ENCODE data around the gene ACE. TPM values are rescaled to one million over a fixed set of nuclear protein-coding genes. Genes with fewer than 3 reads are reported as not detected.

Gene ACE
- 0.76 and 1.1 TPM in 2 replicates for total RNA-seq (2014; rRNA removed; shearing (Covaris generic))

GRCh38 chr17:63476854-63477479 is at the start of gene ACE:
TSS of gene ACE (plus strand) at chr17:63477061. CDS start at chr17:63477095, 34 bp downstream.
- Histone ChIP-seq H3K36me3 (no peaks in the 10 kb centered on the region), H3K4me3 (peak within 1 kb of the TSS; percentile 61), H3K4me1 (0 out of 2 replicates have a peak, but pooled peaks cover 2% of the 10 kb centered on the region), H3K27ac (peak within 1 kb of the TSS; percentile 42), H3K27me3 (no peaks in the 10 kb centered on the region), H3K9me3 (replicated peaks) (no peaks in the 10 kb centered on the region)
- DNase-seq = peak; percentile 72 to 75

GRCh38 chr17:63429766-63430165 is 47.1 kb upstream of the ACE start:
- Histone ChIP-seq H3K9me3 (replicated peaks) (no peaks in the 10 kb centered on the region), H3K27me3 (no peaks in the 10 kb centered on the region), H3K4me3 (no peak overlapping the region), H3K27ac (no peak overlapping the region), H3K36me3 (no peaks in the 10 kb centered on the region), H3K4me1 (peaks cover 12% of the 10 kb centered on the region)
- DNase-seq = no peak

DNA sequence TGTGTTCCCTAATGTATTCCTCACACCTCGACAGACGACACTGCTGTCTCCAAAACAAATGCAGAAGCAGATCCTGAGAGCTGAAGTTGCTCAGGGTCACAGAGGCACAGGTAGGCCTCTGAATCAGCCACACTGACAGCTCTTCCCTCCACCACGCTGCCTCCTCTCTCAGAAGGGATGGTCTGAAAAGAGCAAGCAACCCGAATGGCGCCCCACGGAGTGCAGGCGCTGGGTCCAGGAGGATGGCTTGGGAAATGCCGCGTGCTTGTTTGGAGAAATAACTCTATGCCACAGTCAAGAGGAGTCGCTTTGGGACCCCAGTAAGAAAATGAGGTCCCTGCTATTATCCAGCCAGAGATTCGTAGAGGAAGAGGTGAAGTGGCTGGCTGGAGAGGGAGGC is 46.6 kb upstream of the ACE start:
- H3K4me1 ChIP-seq = peaks cover 12% of the 10 kb centered on the region
- H3K27ac ChIP-seq = no peak overlapping the region
- no peaks in the 10 kb centered on the region for H3K36me3 ChIP-seq
- H3K27me3 ChIP-seq = no peaks in the 10 kb centered on the region
- no peak for DNase-seq
- no peak overlapping the region for H3K4me3 ChIP-seq
- no peaks in the 10 kb centered on the region for H3K9me3 ChIP-seq (replicated peaks)

GRCh38 chr17:63431618-63431938 is 45.3 kb upstream of the ACE start:
- no peak overlapping the region for H3K4me3 ChIP-seq
- no peaks in the 10 kb centered on the region for H3K27me3 ChIP-seq
- no peak for DNase-seq
- H3K4me1 ChIP-seq = peaks cover 12% of the 10 kb centered on the region
- no peaks in the 10 kb centered on the region for H3K36me3 ChIP-seq
- no peak overlapping the region for H3K27ac ChIP-seq
- no peaks in the 10 kb centered on the region for H3K9me3 ChIP-seq (replicated peaks)

GRCh38 chr17:63431939-63432804 is 44.7 kb upstream of the ACE start:
- H3K4me1 ChIP-seq = peaks cover 12% of the 10 kb centered on the region
- H3K36me3 ChIP-seq = no peaks in the 10 kb centered on the region
- no peak overlapping the region for H3K27ac ChIP-seq
- peak; percentile 46 to 63 for DNase-seq
- H3K4me3 ChIP-seq = no peak overlapping the region
- no peaks in the 10 kb centered on the region for H3K27me3 ChIP-seq
- H3K9me3 ChIP-seq (replicated peaks) = no peaks in the 10 kb centered on the region

DNA sequence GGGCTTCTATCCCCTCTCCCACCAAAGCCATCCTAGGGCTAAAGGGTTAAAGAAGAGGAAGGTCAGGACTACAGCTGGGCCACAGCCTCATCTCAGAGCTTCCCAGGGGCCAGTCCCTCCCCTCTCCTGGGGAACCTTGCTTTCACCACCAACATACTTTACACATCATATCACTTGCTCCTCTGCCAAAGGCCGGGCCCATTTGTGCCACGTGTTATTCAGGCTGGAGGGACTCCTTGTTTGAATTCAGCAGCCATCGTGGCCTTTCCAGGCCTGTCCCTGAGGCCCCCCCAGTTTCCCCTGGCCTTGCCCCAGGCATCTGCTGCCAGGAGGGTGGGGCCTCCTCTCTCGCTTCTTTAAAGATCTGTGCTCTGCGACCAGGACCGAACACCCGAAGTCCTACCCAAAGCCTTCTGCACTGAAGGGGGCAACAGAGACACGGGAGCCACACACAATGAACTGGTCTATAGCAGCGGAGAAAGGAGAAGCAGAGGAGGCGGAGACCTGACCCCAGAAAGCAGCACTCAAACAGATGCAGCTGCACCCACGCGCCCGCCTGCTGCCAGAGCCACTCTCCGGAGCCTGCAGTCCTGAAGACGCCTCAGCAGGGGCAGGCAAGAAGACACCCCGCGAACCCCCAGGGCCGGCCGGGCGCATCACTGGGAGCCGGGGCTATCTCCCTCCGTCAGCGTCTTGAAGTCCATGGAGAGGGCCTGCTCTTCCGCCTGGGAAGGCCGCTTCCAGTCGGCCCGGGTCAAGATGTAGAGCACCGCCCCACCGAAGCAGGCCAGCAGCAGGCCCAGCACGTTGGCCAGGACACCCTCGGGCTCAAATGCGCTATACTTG is 42.9 kb upstream of the ACE start:
- H3K9me3 ChIP-seq (replicated peaks) = no peaks in the 10 kb centered on the region
- H3K4me3 ChIP-seq = no peak overlapping the region
- peaks cover 12% of the 10 kb centered on the region for H3K4me1 ChIP-seq
- H3K27me3 ChIP-seq = no peaks in the 10 kb centered on the region
- no peaks in the 10 kb centered on the region for H3K36me3 ChIP-seq
- H3K27ac ChIP-seq = no peak overlapping the region
- peak in 1 of 2 experiments; percentile 24 for DNase-seq

- Histone ChIP-seq H3K4me3 (no peak overlapping the region), H3K4me1 (peaks cover 12% of the 10 kb centered on the region), H3K27ac (no peak overlapping the region), H3K9me3 (replicated peaks) (no peaks in the 10 kb centered on the region), H3K27me3 (no peaks in the 10 kb centered on the region), H3K36me3 (no peaks in the 10 kb centered on the region)
- peak in 1 of 2 experiments; percentile 28 for DNase-seq
Measured at GRCh38 chr17:63434951-63435571, 41.8 kb upstream of the ACE start.

DNA sequence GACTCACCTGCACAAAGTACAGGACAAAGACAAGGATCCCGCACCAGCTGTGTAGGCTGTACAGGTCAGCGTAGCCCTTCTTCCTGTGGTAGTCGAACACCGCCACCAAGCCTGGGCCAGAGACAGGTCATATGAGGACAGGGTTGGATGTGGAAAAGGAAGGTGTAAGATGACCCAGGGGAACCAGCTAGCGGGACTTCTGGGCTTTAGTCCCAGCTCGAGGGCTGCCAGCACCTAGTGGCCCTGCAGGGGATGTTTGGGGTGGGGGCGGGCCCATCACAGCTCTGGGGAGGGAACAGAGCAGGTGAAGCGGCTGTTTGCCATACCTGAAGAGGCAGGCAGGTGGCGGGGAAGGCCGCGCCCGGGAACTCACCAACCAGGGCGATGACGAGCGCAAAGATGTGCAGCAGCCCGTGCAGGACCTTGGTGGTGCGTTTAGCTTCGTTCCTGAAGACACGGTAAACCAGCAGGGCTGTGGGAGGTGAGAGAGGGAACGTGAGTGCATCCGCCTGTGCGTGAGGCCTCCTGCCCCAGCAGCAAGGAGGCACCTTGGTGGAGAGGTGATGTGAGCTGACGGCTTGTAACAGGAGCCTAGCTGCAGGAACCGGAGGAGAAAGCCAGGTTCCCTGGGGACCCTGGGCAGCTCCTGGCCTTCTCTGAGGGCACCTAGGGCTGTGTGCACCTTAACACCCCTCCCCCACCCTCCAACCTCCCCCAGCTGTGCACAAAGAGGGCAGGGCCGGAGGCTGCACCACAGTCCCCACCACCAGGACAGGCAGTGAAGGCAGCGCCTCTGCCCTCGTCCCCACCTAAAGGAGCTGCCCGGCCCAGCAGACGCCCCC is 41.0 kb upstream of the ACE start:
- peaks cover 12% of the 10 kb centered on the region for H3K4me1 ChIP-seq
- no peak for DNase-seq
- no peak overlapping the region for H3K4me3 ChIP-seq
- H3K27me3 ChIP-seq = no peaks in the 10 kb centered on the region
- no peak overlapping the region for H3K27ac ChIP-seq
- no peaks in the 10 kb centered on the region for H3K9me3 ChIP-seq (replicated peaks)
- no peaks in the 10 kb centered on the region for H3K36me3 ChIP-seq

DNA sequence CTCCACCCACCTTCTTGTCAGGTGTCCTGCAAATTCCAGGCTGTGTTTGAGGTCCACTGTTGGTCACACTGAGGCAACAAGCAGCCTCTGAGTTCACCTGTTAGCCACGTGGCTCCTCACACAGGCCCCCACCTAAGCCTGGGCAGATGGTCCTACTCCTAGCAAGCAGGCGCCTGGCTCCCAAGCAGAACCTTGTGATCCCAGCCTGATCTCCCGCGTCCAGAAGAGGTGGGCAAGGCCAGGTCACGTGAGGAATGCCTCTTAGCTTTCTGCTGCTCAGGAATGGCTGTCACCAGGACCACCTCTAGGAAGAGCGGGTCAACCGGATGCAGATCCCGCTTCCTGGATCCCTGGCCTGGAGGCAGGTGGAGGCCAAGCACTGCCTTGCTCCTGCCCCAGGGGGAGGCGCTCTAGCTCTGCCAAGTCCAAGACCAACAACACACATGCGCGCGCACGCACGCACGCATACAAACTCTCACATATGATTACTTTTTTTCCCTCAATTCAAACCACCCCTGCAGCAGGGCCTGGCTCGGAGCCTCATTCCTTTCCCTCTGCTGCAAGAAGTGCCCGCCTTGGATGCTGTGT is 40.2 kb upstream of the ACE start:
- H3K4me1 ChIP-seq = peaks cover 12% of the 10 kb centered on the region
- no peaks in the 10 kb centered on the region for H3K27me3 ChIP-seq
- no peak for DNase-seq
- no peaks in the 10 kb centered on the region for H3K9me3 ChIP-seq (replicated peaks)
- H3K36me3 ChIP-seq = no peaks in the 10 kb centered on the region
- H3K27ac ChIP-seq = no peak overlapping the region
- no peak overlapping the region for H3K4me3 ChIP-seq

GRCh38 chr17:63437287-63438091 is 39.4 kb upstream of the ACE start:
- no peak overlapping the region for H3K4me3 ChIP-seq
- DNase-seq = no peak
- no peaks in the 10 kb centered on the region for H3K27me3 ChIP-seq
- H3K27ac ChIP-seq = no peak overlapping the region
- peaks cover 7% of the 10 kb centered on the region for H3K4me1 ChIP-seq
- no peaks in the 10 kb centered on the region for H3K9me3 ChIP-seq (replicated peaks)
- no peaks in the 10 kb centered on the region for H3K36me3 ChIP-seq

- Histone ChIP-seq H3K27ac (no peak overlapping the region), H3K9me3 (replicated peaks) (no peaks in the 10 kb centered on the region), H3K4me3 (no peak overlapping the region), H3K4me1 (peaks cover 5% of the 10 kb centered on the region), H3K27me3 (no peaks in the 10 kb centered on the region), H3K36me3 (no peaks in the 10 kb centered on the region)
- no peak for DNase-seq
Measured at GRCh38 chr17:63438092-63439051, 38.5 kb upstream of the ACE start.

DNA sequence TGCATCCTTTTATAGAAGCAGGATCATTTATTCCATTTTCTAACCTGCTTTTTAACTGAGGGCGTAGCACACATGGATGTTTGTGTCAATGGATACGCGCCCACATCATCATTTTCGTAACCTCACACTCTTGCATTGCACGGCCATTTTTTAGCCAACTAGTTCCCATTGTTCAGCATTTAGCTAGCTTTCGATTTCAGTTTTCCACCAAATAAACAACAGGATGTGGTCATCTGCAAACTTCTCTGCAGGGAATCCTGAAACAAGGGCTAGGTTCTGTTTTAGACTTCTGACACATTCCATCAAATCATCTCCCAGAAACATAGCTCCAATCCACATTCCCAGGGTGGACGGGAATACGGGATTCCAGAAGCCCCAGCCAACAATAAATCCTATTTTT is 37.2 kb upstream of the ACE start:
- no peaks in the 10 kb centered on the region for H3K36me3 ChIP-seq
- H3K27me3 ChIP-seq = no peaks in the 10 kb centered on the region
- H3K27ac ChIP-seq = no peak overlapping the region
- no peak for DNase-seq
- H3K4me3 ChIP-seq = no peak overlapping the region
- H3K9me3 ChIP-seq (replicated peaks) = no peaks in the 10 kb centered on the region
- H3K4me1 ChIP-seq = no peaks in the 10 kb centered on the region
